IMR-90 (cell line): ENCODE measurements around the gene PPP6R3.

Experiments used
- CTCF ChIP-seq: conservative IDR thresholded peaks from 2 replicates; pipeline ENCODE4 v1.5.1; 2012; ENCODE audit warnings: mild to moderate bottlenecking, low read depth, low read length, improper control_type of control experiment
- MAZ ChIP-seq: IDR thresholded peaks from 2 replicates; pipeline ENCODE4 v1.6.1; 2012; ENCODE audit warnings: low read depth, mild to moderate bottlenecking, low read length, improper control_type of control experiment, moderate library complexity, borderline replicate concordance
- MXI1 ChIP-seq: IDR thresholded peaks from 2 replicates; pipeline ENCODE4 v1.6.1; 2012; ENCODE audit warnings: low read depth, mild to moderate bottlenecking, low read length, moderate library complexity, borderline replicate concordance
- POLR2A ChIP-seq: IDR thresholded peaks from 2 replicates; pipeline ENCODE4 v1.6.1; 2012; ENCODE audit warnings: mild to moderate bottlenecking, low read depth, low read length

GRCh38 chr11:68524213-68524612 is 63.7 kb downstream of the PPP6R3 start:
- TF ChIP-seq POLR2A, result no peak
- no peak for TF ChIP-seq CTCF
- TF ChIP-seq MXI1, result no peak
- TF ChIP-seq MAZ, result no peak
